HepG2 (cell line): ENCODE measurements around the gene APOC3. TPM values are rescaled to one million over a fixed set of nuclear protein-coding genes. Genes with fewer than 3 reads are reported as not detected.

ENCODE experiments used
- BORCS8-MEF2B ChIP-seq: sonication (generic); formaldehyde crosslinking; IDR thresholded peaks from 2 replicates; pipeline ENCODE4 v1.8.0; 2022; ENCODE audit warnings: mild to moderate bottlenecking, missing genetic modification reagents
- HNRNPL ChIP-seq: fragments of 200-400 bp; formaldehyde crosslinking; IDR thresholded peaks from 2 replicates; pipeline ENCODE4 v1.6.1; 2017; ENCODE audit warnings: mild to moderate bottlenecking, low read depth, low read length
- MAFK ChIP-seq, 2 experiments: IDR thresholded peaks in 1 of 2; conservative IDR thresholded peaks in 1 of 2; 2 replicates each; pipeline ENCODE4 v1.6.1; 2011; ENCODE audit warnings: improper control_type of control experiment in 2 of 2, low read length in 2 of 2
- MIER2 ChIP-seq: IDR thresholded peaks from 2 replicates; pipeline ENCODE4 v1.6.1; 2016; ENCODE audit warnings: missing biosample characterization, missing genetic modification reagents
- MIER3 ChIP-seq: IDR thresholded peaks from 2 replicates; pipeline ENCODE4 v1.6.1; 2016; ENCODE audit warnings: missing compliant biosample characterization, borderline replicate concordance
- NCOA1 ChIP-seq: sonication (generic); formaldehyde crosslinking; IDR thresholded peaks from 2 replicates; pipeline ENCODE4 v1.9.0; 2021; ENCODE audit warnings: missing genetic modification reagents
- PAX8 ChIP-seq: sonication (generic); formaldehyde crosslinking; IDR thresholded peaks from 2 replicates; pipeline ENCODE4 v1.8.0; 2022; ENCODE audit warnings: mild to moderate bottlenecking, missing genetic modification reagents, borderline replicate concordance
- PHF20 ChIP-seq: sonication (generic); formaldehyde crosslinking; IDR thresholded peaks from 2 replicates; pipeline ENCODE4 v1.5.0; 2020; ENCODE audit warnings: mild to moderate bottlenecking, missing genetic modification reagents
- TEAD3 ChIP-seq: optimal IDR thresholded peaks from 2 replicates; pipeline ENCODE3; 2016; ENCODE audit warnings: borderline replicate concordance
- WIZ ChIP-seq: sonication (generic); formaldehyde crosslinking; IDR thresholded peaks from 2 replicates; pipeline ENCODE4 v1.5.1; 2020; ENCODE audit warnings: mild to moderate bottlenecking, missing genetic modification reagents
- ZMYM4 ChIP-seq: sonication (generic); formaldehyde crosslinking; IDR thresholded peaks from 2 replicates; pipeline ENCODE4 v1.8.1; 2023; ENCODE audit warnings: mild to moderate bottlenecking, missing genetic modification reagents
- ZNF660 ChIP-seq: sonication (generic); formaldehyde crosslinking; IDR thresholded peaks from 2 replicates; pipeline ENCODE4 v1.5.1; 2020; ENCODE audit warnings: mild to moderate bottlenecking, low read depth, missing genetic modification reagents, borderline replicate concordance
- polyA plus RNA-seq, 8 experiments: library from polyadenylated mRNA; depleted of rRNA in 3 of 8; stranded (reverse) in 7 of 8; unstranded in 1 of 8; fragments of >200 nt; fragmentation: Illumina TruSeq in 4 of 8; extraction: Trizol in 4 of 8; gene quantifications; 2 replicates each; pipeline versions ENCODE4 v1.2.1 to v1.2.3, GENCODE V29; 2011 to 2016; ENCODE audit warnings: low read depth in 4 of 8, missing spikeins in 1 of 8, mixed read lengths in 1 of 8; ENCODE audit not compliant: insufficient read depth in 1 of 8
- total RNA-seq, 5 experiments: library from RNA; depleted of rRNA; stranded (reverse); fragments of >200 nt; fragmentation: Illumina TruSeq; extraction: Trizol; gene quantifications; 2 replicates each; pipeline ENCODE4 v1.2.3, GENCODE V29; 2016; ENCODE audit warnings: low read depth in 1 of 5
- TF ChIP-seq, protein P1 (sequence below): sonication (generic); formaldehyde crosslinking; IDR thresholded peaks from 2 replicates; pipeline ENCODE4 v1.4.0; 2020; ENCODE audit warnings: mild to moderate bottlenecking, missing genetic modification reagents
- TF ChIP-seq, protein P2 (sequence below): sonication (generic); formaldehyde crosslinking; IDR thresholded peaks from 2 replicates; pipeline ENCODE4 v1.4.0; 2020; ENCODE audit warnings: missing genetic modification reagents
- TF ChIP-seq, protein P3 (sequence below): fragments of 450-650 bp; IDR thresholded peaks from 2 replicates; pipeline ENCODE4 v1.6.1; 2017
- TF ChIP-seq, protein P4 (sequence below): sonication (generic); formaldehyde crosslinking; IDR thresholded peaks from 2 replicates; pipeline ENCODE4 v1.9.0; 2021; ENCODE audit warnings: missing genetic modification reagents, borderline replicate concordance
- TF ChIP-seq, protein P5 (sequence below): sonication (generic); formaldehyde crosslinking; IDR thresholded peaks from 2 replicates; pipeline ENCODE4; 2020; ENCODE audit warnings: missing genetic modification reagents, mild to moderate bottlenecking, borderline replicate concordance

Gene APOC3
- total and polyA plus RNA-seq, 2 of the 13 experiments (the other 11 are each of a cell fraction or from before 2014, with no cell fraction given), result 314 to 687 TPM

GRCh38 chr11:116837231-116838091, 7.8 kb downstream of the APOC3 start, which contains the start of gene APOA1 (continued):
- TF ChIP-seq, protein P1, sequence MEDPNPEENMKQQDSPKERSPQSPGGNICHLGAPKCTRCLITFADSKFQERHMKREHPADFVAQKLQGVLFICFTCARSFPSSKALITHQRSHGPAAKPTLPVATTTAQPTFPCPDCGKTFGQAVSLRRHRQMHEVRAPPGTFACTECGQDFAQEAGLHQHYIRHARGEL (CRISPR knock-in tag), result no peak
- TF ChIP-seq, protein P2, sequence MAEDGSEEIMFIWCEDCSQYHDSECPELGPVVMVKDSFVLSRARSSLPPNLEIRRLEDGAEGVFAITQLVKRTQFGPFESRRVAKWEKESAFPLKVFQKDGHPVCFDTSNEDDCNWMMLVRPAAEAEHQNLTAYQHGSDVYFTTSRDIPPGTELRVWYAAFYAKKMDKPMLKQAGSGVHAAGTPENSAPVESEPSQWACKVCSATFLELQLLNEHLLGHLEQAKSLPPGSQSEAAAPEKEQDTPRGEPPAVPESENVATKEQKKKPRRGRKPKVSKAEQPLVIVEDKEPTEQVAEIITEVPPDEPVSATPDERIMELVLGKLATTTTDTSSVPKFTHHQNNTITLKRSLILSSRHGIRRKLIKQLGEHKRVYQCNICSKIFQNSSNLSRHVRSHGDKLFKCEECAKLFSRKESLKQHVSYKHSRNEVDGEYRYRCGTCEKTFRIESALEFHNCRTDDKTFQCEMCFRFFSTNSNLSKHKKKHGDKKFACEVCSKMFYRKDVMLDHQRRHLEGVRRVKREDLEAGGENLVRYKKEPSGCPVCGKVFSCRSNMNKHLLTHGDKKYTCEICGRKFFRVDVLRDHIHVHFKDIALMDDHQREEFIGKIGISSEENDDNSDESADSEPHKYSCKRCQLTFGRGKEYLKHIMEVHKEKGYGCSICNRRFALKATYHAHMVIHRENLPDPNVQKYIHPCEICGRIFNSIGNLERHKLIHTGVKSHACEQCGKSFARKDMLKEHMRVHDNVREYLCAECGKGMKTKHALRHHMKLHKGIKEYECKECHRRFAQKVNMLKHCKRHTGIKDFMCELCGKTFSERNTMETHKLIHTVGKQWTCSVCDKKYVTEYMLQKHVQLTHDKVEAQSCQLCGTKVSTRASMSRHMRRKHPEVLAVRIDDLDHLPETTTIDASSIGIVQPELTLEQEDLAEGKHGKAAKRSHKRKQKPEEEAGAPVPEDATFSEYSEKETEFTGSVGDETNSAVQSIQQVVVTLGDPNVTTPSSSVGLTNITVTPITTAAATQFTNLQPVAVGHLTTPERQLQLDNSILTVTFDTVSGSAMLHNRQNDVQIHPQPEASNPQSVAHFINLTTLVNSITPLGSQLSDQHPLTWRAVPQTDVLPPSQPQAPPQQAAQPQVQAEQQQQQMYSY, result 0 out of 2 replicates have a peak, but pooled peaks have one; percentile 29
- TF ChIP-seq WIZ (CRISPR knock-in tag) (peak; percentile 53; the same call in 1 of the 2 replicates), BORCS8-MEF2B (CRISPR knock-in tag) (peak; percentile 86), PHF20 (CRISPR knock-in tag) (no peak), MIER3 (CRISPR knock-in tag) (peak; percentile 80), NCOA1 (CRISPR knock-in tag) (peak; percentile 96), MAFK (conservative IDR thresholded peaks at IDR 0.05 in 1 of 2, IDR thresholded peaks at IDR 0.05 in 1 of 2; ENCODE audit: low read length in 2 of 2) (0 out of 4 replicates have a peak, but pooled peaks of 1 of the 2 experiments have one; percentile 18), TEAD3 (CRISPR knock-in tag) (peak; percentile 96), ZNF660 (CRISPR knock-in tag) (no peak), MIER2 (CRISPR knock-in tag) (no peak), HNRNPL (peak; percentile 95), ZMYM4 (CRISPR knock-in tag) (peak; percentile 79), PAX8 (no peak; the same call in 1 of the 2 replicates)
- TF ChIP-seq, protein P3, sequence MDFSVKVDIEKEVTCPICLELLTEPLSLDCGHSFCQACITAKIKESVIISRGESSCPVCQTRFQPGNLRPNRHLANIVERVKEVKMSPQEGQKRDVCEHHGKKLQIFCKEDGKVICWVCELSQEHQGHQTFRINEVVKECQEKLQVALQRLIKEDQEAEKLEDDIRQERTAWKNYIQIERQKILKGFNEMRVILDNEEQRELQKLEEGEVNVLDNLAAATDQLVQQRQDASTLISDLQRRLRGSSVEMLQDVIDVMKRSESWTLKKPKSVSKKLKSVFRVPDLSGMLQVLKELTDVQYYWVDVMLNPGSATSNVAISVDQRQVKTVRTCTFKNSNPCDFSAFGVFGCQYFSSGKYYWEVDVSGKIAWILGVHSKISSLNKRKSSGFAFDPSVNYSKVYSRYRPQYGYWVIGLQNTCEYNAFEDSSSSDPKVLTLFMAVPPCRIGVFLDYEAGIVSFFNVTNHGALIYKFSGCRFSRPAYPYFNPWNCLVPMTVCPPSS, result no peak
- TF ChIP-seq, protein P4, sequence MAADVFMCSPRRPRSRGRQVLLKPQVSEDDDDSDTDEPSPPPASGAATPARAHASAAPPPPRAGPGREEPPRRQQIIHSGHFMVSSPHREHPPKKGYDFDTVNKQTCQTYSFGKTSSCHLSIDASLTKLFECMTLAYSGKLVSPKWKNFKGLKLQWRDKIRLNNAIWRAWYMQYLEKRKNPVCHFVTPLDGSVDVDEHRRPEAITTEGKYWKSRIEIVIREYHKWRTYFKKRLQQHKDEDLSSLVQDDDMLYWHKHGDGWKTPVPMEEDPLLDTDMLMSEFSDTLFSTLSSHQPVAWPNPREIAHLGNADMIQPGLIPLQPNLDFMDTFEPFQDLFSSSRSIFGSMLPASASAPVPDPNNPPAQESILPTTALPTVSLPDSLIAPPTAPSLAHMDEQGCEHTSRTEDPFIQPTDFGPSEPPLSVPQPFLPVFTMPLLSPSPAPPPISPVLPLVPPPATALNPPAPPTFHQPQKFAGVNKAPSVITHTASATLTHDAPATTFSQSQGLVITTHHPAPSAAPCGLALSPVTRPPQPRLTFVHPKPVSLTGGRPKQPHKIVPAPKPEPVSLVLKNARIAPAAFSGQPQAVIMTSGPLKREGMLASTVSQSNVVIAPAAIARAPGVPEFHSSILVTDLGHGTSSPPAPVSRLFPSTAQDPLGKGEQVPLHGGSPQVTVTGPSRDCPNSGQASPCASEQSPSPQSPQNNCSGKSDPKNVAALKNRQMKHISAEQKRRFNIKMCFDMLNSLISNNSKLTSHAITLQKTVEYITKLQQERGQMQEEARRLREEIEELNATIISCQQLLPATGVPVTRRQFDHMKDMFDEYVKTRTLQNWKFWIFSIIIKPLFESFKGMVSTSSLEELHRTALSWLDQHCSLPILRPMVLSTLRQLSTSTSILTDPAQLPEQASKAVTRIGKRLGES, result peak; percentile 65; the same call in 1 of the 2 replicates
- TF ChIP-seq, protein P5, sequence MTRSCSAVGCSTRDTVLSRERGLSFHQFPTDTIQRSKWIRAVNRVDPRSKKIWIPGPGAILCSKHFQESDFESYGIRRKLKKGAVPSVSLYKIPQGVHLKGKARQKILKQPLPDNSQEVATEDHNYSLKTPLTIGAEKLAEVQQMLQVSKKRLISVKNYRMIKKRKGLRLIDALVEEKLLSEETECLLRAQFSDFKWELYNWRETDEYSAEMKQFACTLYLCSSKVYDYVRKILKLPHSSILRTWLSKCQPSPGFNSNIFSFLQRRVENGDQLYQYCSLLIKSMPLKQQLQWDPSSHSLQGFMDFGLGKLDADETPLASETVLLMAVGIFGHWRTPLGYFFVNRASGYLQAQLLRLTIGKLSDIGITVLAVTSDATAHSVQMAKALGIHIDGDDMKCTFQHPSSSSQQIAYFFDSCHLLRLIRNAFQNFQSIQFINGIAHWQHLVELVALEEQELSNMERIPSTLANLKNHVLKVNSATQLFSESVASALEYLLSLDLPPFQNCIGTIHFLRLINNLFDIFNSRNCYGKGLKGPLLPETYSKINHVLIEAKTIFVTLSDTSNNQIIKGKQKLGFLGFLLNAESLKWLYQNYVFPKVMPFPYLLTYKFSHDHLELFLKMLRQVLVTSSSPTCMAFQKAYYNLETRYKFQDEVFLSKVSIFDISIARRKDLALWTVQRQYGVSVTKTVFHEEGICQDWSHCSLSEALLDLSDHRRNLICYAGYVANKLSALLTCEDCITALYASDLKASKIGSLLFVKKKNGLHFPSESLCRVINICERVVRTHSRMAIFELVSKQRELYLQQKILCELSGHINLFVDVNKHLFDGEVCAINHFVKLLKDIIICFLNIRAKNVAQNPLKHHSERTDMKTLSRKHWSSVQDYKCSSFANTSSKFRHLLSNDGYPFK (CRISPR knock-in tag), result peak; percentile 14; the same call in 1 of the 2 replicates
